ENCODE results near the gene EME1.

The EME1 gene

GRCh38 chr17:50379351-50380132, 6.5 kb downstream of the EME1 start:
- no peaks in the 10 kb centered on the region for H3K9me3 Mint-ChIP-seq
- H3K36me3 Mint-ChIP-seq (ENCODE audit: low read depth): peaks cover 29% of the 10 kb centered on the region
- H3K4me3 Mint-ChIP-seq: no peak overlapping the region
- TF ChIP-seq, protein P1, sequence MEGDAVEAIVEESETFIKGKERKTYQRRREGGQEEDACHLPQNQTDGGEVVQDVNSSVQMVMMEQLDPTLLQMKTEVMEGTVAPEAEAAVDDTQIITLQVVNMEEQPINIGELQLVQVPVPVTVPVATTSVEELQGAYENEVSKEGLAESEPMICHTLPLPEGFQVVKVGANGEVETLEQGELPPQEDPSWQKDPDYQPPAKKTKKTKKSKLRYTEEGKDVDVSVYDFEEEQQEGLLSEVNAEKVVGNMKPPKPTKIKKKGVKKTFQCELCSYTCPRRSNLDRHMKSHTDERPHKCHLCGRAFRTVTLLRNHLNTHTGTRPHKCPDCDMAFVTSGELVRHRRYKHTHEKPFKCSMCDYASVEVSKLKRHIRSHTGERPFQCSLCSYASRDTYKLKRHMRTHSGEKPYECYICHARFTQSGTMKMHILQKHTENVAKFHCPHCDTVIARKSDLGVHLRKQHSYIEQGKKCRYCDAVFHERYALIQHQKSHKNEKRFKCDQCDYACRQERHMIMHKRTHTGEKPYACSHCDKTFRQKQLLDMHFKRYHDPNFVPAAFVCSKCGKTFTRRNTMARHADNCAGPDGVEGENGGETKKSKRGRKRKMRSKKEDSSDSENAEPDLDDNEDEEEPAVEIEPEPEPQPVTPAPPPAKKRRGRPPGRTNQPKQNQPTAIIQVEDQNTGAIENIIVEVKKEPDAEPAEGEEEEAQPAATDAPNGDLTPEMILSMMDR (IDR thresholded peaks at IDR 0.05; ENCODE audit: unreplicated experiment in 3 of 3): no peak
- no peaks in the 10 kb centered on the region for H3K27me3 Mint-ChIP-seq (ENCODE audit: low read depth)
- no peak overlapping the region for H3K27ac Mint-ChIP-seq
- no peaks in the 10 kb centered on the region for H3K4me1 Mint-ChIP-seq

GRCh38 chr17:50380369-50381259, 7.6 kb downstream of the EME1 start:
- Mint-ChIP-seq H3K36me3 (ENCODE audit: low read depth) (peaks cover 39% of the 10 kb centered on the region), H3K27me3 (ENCODE audit: low read depth) (no peaks in the 10 kb centered on the region), H3K27ac (no peak overlapping the region), H3K4me3 (no peak overlapping the region), H3K9me3 (no peaks in the 10 kb centered on the region), H3K4me1 (no peaks in the 10 kb centered on the region)
- TF ChIP-seq, protein P1 (IDR thresholded peaks at IDR 0.05; ENCODE audit: unreplicated experiment in 3 of 3): no peak

DNA sequence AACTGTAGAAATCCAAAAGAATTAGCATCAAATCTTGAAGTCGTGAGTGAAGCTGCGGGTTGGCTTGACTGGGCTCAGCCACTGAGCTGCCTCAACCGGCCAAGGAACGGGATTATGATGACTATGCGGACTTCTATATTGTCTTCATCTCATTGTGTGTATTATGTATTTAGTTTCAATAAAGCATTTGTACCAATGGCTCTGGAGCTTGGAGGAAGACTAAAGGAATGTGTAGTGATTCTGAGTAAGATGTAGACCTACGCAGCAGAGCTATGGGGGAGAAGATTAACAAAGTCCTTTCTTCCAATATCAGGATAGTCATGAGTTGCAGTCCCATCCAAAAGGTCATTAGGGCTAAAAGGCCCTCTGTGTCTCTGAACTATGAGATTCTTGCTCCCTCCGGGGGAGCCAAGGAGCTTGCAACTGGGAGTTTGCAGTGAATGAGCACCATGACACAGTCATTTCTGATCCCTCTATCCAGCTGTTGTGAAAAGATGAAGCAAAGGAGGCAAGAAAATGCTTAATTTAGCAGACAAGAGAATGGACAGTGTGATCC, 8.3 kb downstream of the EME1 start:
- Mint-ChIP-seq H3K27me3 (ENCODE audit: low read depth) (no peaks in the 10 kb centered on the region), H3K9me3 (no peaks in the 10 kb centered on the region), H3K27ac (no peak overlapping the region), H3K36me3 (ENCODE audit: low read depth) (peaks cover 42% of the 10 kb centered on the region), H3K4me1 (no peaks in the 10 kb centered on the region), H3K4me3 (no peak overlapping the region)
- TF ChIP-seq, protein P1 (IDR thresholded peaks at IDR 0.05; ENCODE audit: unreplicated experiment in 3 of 3): no peak

- TF ChIP-seq, protein P1 (IDR thresholded peaks at IDR 0.05; ENCODE audit: unreplicated experiment in 3 of 3): no peak
- H3K9me3 Mint-ChIP-seq: no peaks in the 10 kb centered on the region
- H3K27me3 Mint-ChIP-seq (ENCODE audit: low read depth): no peaks in the 10 kb centered on the region
- H3K36me3 Mint-ChIP-seq (ENCODE audit: low read depth): peaks cover 48% of the 10 kb centered on the region
- no peaks in the 10 kb centered on the region for H3K4me1 Mint-ChIP-seq
- H3K4me3 Mint-ChIP-seq: no peak overlapping the region
- H3K27ac Mint-ChIP-seq: no peak overlapping the region
These were observed 8.9 kb downstream of the EME1 start for GRCh38 chr17:50381920-50382319.

- no peak overlapping the region for H3K27ac Mint-ChIP-seq
- no peaks in the 10 kb centered on the region for H3K27me3 Mint-ChIP-seq (ENCODE audit: low read depth)
- TF ChIP-seq, protein P1 (IDR thresholded peaks at IDR 0.05; ENCODE audit: unreplicated experiment in 3 of 3): no peak
- peaks cover 58% of the 10 kb centered on the region for H3K36me3 Mint-ChIP-seq (ENCODE audit: low read depth)
- H3K9me3 Mint-ChIP-seq: no peaks in the 10 kb centered on the region
- H3K4me3 Mint-ChIP-seq: no peak overlapping the region
- H3K4me1 Mint-ChIP-seq: no peaks in the 10 kb centered on the region
These were observed 9.9 kb downstream of the EME1 start for GRCh38 chr17:50382931-50383330.

Data from nephron (organoid).